GM12891 (cell line): ENCODE results near the gene OR5K2.

ENCODE experiments used
- DNase-seq: peaks from one replicate; pipeline ENCODE4 v3.0.0; 2011; ENCODE audit warnings: low spot score; ENCODE audit not compliant: insufficient read length
- FAIRE-seq: peaks from 2 replicates; lab custom pipeline; 2011; peaks lifted over from hg19 to GRCh38; lab: Jason Lieb, UNC
- PAX5 ChIP-seq: IDR thresholded peaks from 2 replicates; pipeline ENCODE4 v1.6.1; 2011; ENCODE audit warnings: low read length, moderate library complexity, mild to moderate bottlenecking; ENCODE audit not compliant: insufficient read depth, severe bottlenecking
- POLR2A ChIP-seq: IDR thresholded peaks from 2 replicates; pipeline ENCODE4 v1.6.1; 2011; ENCODE audit warnings: low read depth, low read length, control low read depth
- POLR2AphosphoS5 ChIP-seq: IDR thresholded peaks from 2 replicates; pipeline ENCODE4 v1.6.1; 2011; ENCODE audit warnings: low read depth, low read length, control low read depth
- POU2F2 ChIP-seq: IDR thresholded peaks from 2 replicates; pipeline ENCODE4 v1.6.1; 2011; ENCODE audit warnings: low read depth, mild to moderate bottlenecking, control low read depth, low read length, moderate library complexity
- SPI1 ChIP-seq: IDR thresholded peaks from 2 replicates; pipeline ENCODE4 v1.6.1; 2011; ENCODE audit warnings: low read depth, low read length, control low read depth
- TAF1 ChIP-seq: IDR thresholded peaks from 2 replicates; pipeline ENCODE4 v1.6.1; 2011; ENCODE audit warnings: low read depth, low read length, control low read depth

OR5K2 gene

GRCh38 chr3:98532275-98532637 is 34.8 kb downstream of the OR5K2 start:
- TF ChIP-seq TAF1 = no peak
- peak; percentile 62; the same call in 1 of the 2 replicates for TF ChIP-seq POU2F2
- TF ChIP-seq POLR2A = peak; percentile 93
- no peak for TF ChIP-seq PAX5
- peak; percentile 91 for TF ChIP-seq POLR2AphosphoS5
- TF ChIP-seq SPI1 = no peak
- DNase-seq (no peak), FAIRE-seq (peak; percentile 85)

GRCh38 chr3:98532709-98533571 is 35.5 kb downstream of the OR5K2 start:
- TF ChIP-seq PAX5 (no peak), POLR2AphosphoS5 (peak; percentile 91), POU2F2 (peak; percentile 38; the same call in 1 of the 2 replicates), POLR2A (peak; percentile 91), SPI1 (no peak), TAF1 (no peak; the same call in 1 of the 2 replicates)
- FAIRE-seq (no peak), DNase-seq (no peak)

GRCh38 chr3:98534168-98534567 is 36.7 kb downstream of the OR5K2 start:
- TF ChIP-seq POLR2A = peak; percentile 53; the same call in 1 of the 2 replicates
- no peak for TF ChIP-seq POLR2AphosphoS5
- TF ChIP-seq PAX5 = no peak
- no peak for TF ChIP-seq SPI1
- no peak for TF ChIP-seq POU2F2
- TF ChIP-seq TAF1 = no peak
- DNase-seq (no peak), FAIRE-seq (no peak)

GRCh38 chr3:98534734-98535133 is 37.3 kb downstream of the OR5K2 start:
- TF ChIP-seq POLR2A (peak; percentile 55; the same call in 1 of the 2 replicates), PAX5 (no peak), POLR2AphosphoS5 (peak; percentile 39; the same call in 1 of the 2 replicates)
- no peak for DNase-seq
- no peak for FAIRE-seq

GRCh38 chr3:98536456-98537017 is 39.1 kb downstream of the OR5K2 start:
- peak; percentile 95 for FAIRE-seq

GRCh38 chr3:98540346-98540745 is 42.9 kb downstream of the OR5K2 start:
- TF ChIP-seq POLR2A (peak; percentile 56; the same call in 1 of the 2 replicates), SPI1 (peak; percentile 89), PAX5 (no peak), POU2F2 (peak; percentile 42; the same call in 1 of the 2 replicates), TAF1 (no peak), POLR2AphosphoS5 (peak; percentile 37; the same call in 1 of the 2 replicates)
- FAIRE-seq (peak; percentile 91), DNase-seq (no peak)

More at GRCh38 chr3:98536456-98537017, 39.1 kb downstream of the OR5K2 start:
- TF ChIP-seq PAX5 = no peak
- peak; percentile 96 for TF ChIP-seq POU2F2
- 0 out of 2 replicates have a peak, but pooled peaks have one; percentile 9 for TF ChIP-seq SPI1
- TF ChIP-seq POLR2AphosphoS5 = peak; percentile 98
- peak; percentile 82 for TF ChIP-seq TAF1
- peak; percentile 99 for TF ChIP-seq POLR2A
- DNase-seq = no peak

- FAIRE-seq (peak; percentile 63), DNase-seq (no peak)
Measured at GRCh38 chr3:98541695-98542094, 44.2 kb downstream of the OR5K2 start.

GRCh38 chr3:98542623-98543022 is 45.1 kb downstream of the OR5K2 start:
- peak; percentile 68 for FAIRE-seq
- TF ChIP-seq POU2F2 (no peak), POLR2AphosphoS5 (no peak; the same call in 1 of the 2 replicates), SPI1 (no peak), TAF1 (no peak), PAX5 (no peak), POLR2A (no peak)

More at GRCh38 chr3:98541695-98542094, 44.2 kb downstream of the OR5K2 start:
- TF ChIP-seq POU2F2 = 0 out of 2 replicates have a peak, but pooled peaks have one; percentile 17
- TF ChIP-seq SPI1 = no peak
- TF ChIP-seq POLR2AphosphoS5 = peak; percentile 64; the same call in 1 of the 2 replicates

GRCh38 chr3:98545940-98546339 is 48.5 kb downstream of the OR5K2 start:
- TF ChIP-seq POLR2AphosphoS5 = no peak
- no peak for TF ChIP-seq TAF1
- no peak for TF ChIP-seq SPI1
- TF ChIP-seq PAX5 = no peak
- no peak for TF ChIP-seq POU2F2
- TF ChIP-seq POLR2A = no peak
- peak; percentile 89 for FAIRE-seq
- DNase-seq = no peak

More at GRCh38 chr3:98542623-98543022, 45.1 kb downstream of the OR5K2 start:
- no peak for DNase-seq
